Chondrocyte (in vitro differentiated cells): Measurements from ENCODE around the gene FAM120AOS. TPM values are rescaled to one million over a fixed set of nuclear protein-coding genes. Genes with fewer than 3 reads are reported as not detected.

Experiments
- DNase-seq: peaks from one replicate; pipeline ENCODE4 v3.0.0; 2021; ENCODE audit warnings: mixed read lengths, low spot score
- H3K27ac Mint-ChIP-seq: one replicate; pipeline ENCODE4 v1.8.0; 2021; ENCODE audit warnings: mild to moderate bottlenecking, moderate library complexity, mixed read lengths; ENCODE audit not compliant: unreplicated experiment
- H3K27me3 Mint-ChIP-seq: 2 replicates; pipeline ENCODE4 v1.8.0; 2021; ENCODE audit warnings: low read depth, mixed read lengths
- H3K36me3 Mint-ChIP-seq: 2 replicates; pipeline ENCODE4 v1.8.0; 2021; ENCODE audit warnings: low read depth, mixed read lengths
- H3K4me1 Mint-ChIP-seq: 2 replicates; pipeline ENCODE4 v1.8.0; 2021; ENCODE audit warnings: low read depth, mild to moderate bottlenecking, mixed read lengths
- H3K4me3 Mint-ChIP-seq: one replicate; pipeline ENCODE4 v1.8.0; 2021; ENCODE audit warnings: mild to moderate bottlenecking, moderate library complexity, mixed read lengths; ENCODE audit not compliant: unreplicated experiment
- H3K9me3 Mint-ChIP-seq: 2 replicates; pipeline ENCODE4 v1.8.0; 2021; ENCODE audit warnings: low read depth, mixed read lengths
- total RNA-seq: library from RNA; stranded (reverse); gene quantifications from 3 replicates; pipeline ENCODE4 v1.2.1, GENCODE V29; 2021
- TF ChIP-seq, protein P1 (sequence below): fragments of 200-600 bp; sonication (generic); IDR thresholded peaks from 2 replicates; pipeline ENCODE4 v1.5.0; 2021; ENCODE audit warnings: antibody characterized with exemption, mild to moderate bottlenecking, moderate library complexity

Gene FAM120AOS
- total RNA-seq, 1 donor from 2014 or later = 41.4 TPM

GRCh38 chr9:93468763-93469456, 15.5 kb upstream of the FAM120AOS start:
- H3K36me3 Mint-ChIP-seq = peaks cover 2% of the 10 kb centered on the region
- peaks cover 68% of the 10 kb centered on the region for H3K4me1 Mint-ChIP-seq
- H3K27ac Mint-ChIP-seq = peak overlapping the region; percentile 89
- no peaks in the 10 kb centered on the region for H3K9me3 Mint-ChIP-seq
- DNase-seq = no peak
- peak overlapping the region; percentile 44 for H3K4me3 Mint-ChIP-seq
- TF ChIP-seq, protein P1, sequence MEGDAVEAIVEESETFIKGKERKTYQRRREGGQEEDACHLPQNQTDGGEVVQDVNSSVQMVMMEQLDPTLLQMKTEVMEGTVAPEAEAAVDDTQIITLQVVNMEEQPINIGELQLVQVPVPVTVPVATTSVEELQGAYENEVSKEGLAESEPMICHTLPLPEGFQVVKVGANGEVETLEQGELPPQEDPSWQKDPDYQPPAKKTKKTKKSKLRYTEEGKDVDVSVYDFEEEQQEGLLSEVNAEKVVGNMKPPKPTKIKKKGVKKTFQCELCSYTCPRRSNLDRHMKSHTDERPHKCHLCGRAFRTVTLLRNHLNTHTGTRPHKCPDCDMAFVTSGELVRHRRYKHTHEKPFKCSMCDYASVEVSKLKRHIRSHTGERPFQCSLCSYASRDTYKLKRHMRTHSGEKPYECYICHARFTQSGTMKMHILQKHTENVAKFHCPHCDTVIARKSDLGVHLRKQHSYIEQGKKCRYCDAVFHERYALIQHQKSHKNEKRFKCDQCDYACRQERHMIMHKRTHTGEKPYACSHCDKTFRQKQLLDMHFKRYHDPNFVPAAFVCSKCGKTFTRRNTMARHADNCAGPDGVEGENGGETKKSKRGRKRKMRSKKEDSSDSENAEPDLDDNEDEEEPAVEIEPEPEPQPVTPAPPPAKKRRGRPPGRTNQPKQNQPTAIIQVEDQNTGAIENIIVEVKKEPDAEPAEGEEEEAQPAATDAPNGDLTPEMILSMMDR = no peak
- H3K27me3 Mint-ChIP-seq = no peaks in the 10 kb centered on the region

GRCh38 chr9:93467462-93467861, 14.1 kb upstream of the FAM120AOS start:
- Mint-ChIP-seq H3K27ac (no peak overlapping the region), H3K4me3 (no peak overlapping the region), H3K27me3 (no peaks in the 10 kb centered on the region), H3K4me1 (peaks cover 78% of the 10 kb centered on the region), H3K9me3 (no peaks in the 10 kb centered on the region), H3K36me3 (peaks cover 2% of the 10 kb centered on the region)
- DNase-seq = no peak
- TF ChIP-seq, protein P1 = no peak

DNA sequence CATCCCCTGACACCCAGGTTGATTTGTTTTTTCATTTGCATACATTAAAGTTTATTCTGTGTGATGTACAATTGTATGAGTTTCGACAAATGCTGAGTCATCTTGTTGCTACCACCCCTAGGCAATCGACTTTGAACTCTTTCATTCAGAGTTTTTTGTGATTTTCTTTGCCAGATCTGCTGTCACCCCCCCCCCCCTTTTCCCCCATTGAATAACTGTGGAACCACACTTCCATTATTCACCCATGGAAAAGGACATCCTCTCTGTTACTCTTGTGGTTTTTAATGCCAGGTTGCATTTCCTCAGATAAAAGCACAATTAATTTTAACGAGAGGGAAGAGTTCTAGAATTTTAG, 13.7 kb upstream of the FAM120AOS start:
- Mint-ChIP-seq H3K36me3 (no peaks in the 10 kb centered on the region), H3K9me3 (no peaks in the 10 kb centered on the region), H3K4me3 (no peak overlapping the region), H3K27ac (peak overlapping the region; percentile 15), H3K4me1 (peaks cover 75% of the 10 kb centered on the region), H3K27me3 (no peaks in the 10 kb centered on the region)
- TF ChIP-seq, protein P1 = no peak
- no peak for DNase-seq

- TF ChIP-seq, protein P1 = no peak
- peak overlapping the region; percentile 34 for H3K27ac Mint-ChIP-seq
- H3K27me3 Mint-ChIP-seq = no peaks in the 10 kb centered on the region
- H3K9me3 Mint-ChIP-seq = no peaks in the 10 kb centered on the region
- no peak overlapping the region for H3K4me3 Mint-ChIP-seq
- H3K4me1 Mint-ChIP-seq = peaks cover 78% of the 10 kb centered on the region
- no peak for DNase-seq
- no peaks in the 10 kb centered on the region for H3K36me3 Mint-ChIP-seq
Observed at GRCh38 chr9:93466416-93467061, 13.2 kb upstream of the FAM120AOS start.

- no peak for DNase-seq
- Mint-ChIP-seq H3K9me3 (no peaks in the 10 kb centered on the region), H3K27ac (no peak overlapping the region), H3K4me1 (peaks cover 75% of the 10 kb centered on the region), H3K36me3 (no peaks in the 10 kb centered on the region), H3K27me3 (no peaks in the 10 kb centered on the region), H3K4me3 (no peak overlapping the region)
- TF ChIP-seq, protein P1 = no peak
Observed at GRCh38 chr9:93465855-93466254, 12.5 kb upstream of the FAM120AOS start.
